Measurements from ENCODE around the gene SV2C.

Gene SV2C

DNA sequence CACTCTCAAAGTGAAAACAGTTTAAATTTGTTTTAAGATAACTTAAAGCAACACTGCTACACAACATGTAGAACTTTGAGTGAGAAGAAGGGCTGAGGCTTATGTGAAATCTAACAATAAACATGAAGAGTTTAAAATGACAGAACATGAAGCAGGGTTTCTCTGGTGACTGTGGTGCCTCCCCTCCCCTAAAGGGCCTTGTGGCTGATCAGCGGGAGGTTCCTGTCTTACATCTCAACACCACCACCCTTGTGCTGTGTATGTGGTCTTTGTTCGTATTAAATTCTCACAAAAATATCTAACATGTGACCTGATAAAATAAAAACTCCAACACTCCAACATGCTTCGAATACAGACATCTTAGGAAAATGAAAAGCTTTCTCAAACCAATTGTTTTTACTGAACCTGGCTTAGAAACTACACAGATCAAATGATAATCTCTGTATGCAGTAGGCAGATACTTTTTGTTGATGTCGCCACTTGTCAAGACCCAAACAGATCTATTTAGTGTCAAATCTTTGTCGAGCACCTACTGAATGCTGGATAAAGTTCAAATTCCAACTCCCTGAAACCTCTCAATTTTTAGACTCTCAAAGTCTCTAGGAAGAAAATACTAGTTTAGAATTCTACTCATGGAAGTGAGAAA is 310.0 kb downstream of the SV2C start:
- Histone ChIP-seq H3K9ac (ENCODE audit: low read length) (no peak overlapping the region), H4K20me1 (ENCODE audit: low read depth, low read length) (no peaks in the 10 kb centered on the region), H3F3A (ENCODE audit: insufficient read depth) (no peaks in the 10 kb centered on the region), H3K27ac (ENCODE audit: low read depth, low read length) (no peak overlapping the region), H3K27me3 (ENCODE audit: low read length) (no peaks in the 10 kb centered on the region), H3K9me2 (replicated peaks; ENCODE audit: insufficient read depth, low read length) (no peaks in the 10 kb centered on the region), H2AFZ (ENCODE audit: low read depth, low read length, severe bottlenecking) (no peak overlapping the region), H3K9me3 (ENCODE audit: insufficient read depth, low read length) (no peaks in the 10 kb centered on the region), H3K79me2 (ENCODE audit: insufficient read depth, low read length) (no peaks in the 10 kb centered on the region), H3K4me2 (ENCODE audit: low read depth, low read length, poor library complexity, severe bottlenecking) (no peak overlapping the region), H3K4me3 (ENCODE audit: insufficient read depth, low read length, poor library complexity, severe bottlenecking) (no peak overlapping the region), H3K36me3 (ENCODE audit: low read length) (no peaks in the 10 kb centered on the region)
- TF ChIP-seq EZH2phosphoT487 (conservative IDR thresholded peaks at IDR 0.05; ENCODE audit: low read length), result no peak
- TF ChIP-seq, protein P1, sequence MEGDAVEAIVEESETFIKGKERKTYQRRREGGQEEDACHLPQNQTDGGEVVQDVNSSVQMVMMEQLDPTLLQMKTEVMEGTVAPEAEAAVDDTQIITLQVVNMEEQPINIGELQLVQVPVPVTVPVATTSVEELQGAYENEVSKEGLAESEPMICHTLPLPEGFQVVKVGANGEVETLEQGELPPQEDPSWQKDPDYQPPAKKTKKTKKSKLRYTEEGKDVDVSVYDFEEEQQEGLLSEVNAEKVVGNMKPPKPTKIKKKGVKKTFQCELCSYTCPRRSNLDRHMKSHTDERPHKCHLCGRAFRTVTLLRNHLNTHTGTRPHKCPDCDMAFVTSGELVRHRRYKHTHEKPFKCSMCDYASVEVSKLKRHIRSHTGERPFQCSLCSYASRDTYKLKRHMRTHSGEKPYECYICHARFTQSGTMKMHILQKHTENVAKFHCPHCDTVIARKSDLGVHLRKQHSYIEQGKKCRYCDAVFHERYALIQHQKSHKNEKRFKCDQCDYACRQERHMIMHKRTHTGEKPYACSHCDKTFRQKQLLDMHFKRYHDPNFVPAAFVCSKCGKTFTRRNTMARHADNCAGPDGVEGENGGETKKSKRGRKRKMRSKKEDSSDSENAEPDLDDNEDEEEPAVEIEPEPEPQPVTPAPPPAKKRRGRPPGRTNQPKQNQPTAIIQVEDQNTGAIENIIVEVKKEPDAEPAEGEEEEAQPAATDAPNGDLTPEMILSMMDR (IDR thresholded peaks at IDR 0.05; ENCODE audit: insufficient read depth, low read length, poor library complexity, severe bottlenecking), result no peak

DNA sequence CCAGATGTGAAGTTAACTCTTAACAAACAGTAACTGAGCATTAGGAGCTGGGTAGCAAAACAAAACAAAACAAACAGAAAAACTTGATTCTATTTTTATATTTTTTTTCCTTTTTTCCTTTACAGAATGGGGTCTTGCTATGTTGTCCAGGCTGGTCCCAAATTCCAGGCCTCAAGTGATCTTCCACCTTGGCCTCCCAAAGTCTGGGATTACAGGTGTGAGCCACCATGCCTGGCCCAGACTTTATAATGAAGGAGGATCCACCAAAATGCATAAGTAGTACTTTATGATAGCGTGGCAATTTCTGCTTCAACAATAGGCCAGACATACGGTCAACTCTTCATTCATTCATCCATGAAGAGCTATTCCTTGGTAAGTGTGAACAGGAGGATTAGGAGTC is 314.0 kb downstream of the SV2C start:
- no peak overlapping the region for H2AFZ ChIP-seq (ENCODE audit: low read depth, low read length, severe bottlenecking)
- H3K9me2 ChIP-seq (replicated peaks; ENCODE audit: insufficient read depth, low read length), result no peaks in the 10 kb centered on the region
- no peak overlapping the region for H3K4me2 ChIP-seq (ENCODE audit: low read depth, low read length, poor library complexity, severe bottlenecking)
- no peak overlapping the region for H3K9ac ChIP-seq (ENCODE audit: low read length)
- H3K4me3 ChIP-seq (ENCODE audit: insufficient read depth, low read length, poor library complexity, severe bottlenecking), result no peak overlapping the region
- no peaks in the 10 kb centered on the region for H3K9me3 ChIP-seq (ENCODE audit: insufficient read depth, low read length)
- no peaks in the 10 kb centered on the region for H3K27me3 ChIP-seq (ENCODE audit: low read length)
- H3K36me3 ChIP-seq (ENCODE audit: low read length), result no peaks in the 10 kb centered on the region
- no peaks in the 10 kb centered on the region for H3F3A ChIP-seq (ENCODE audit: insufficient read depth)
- H3K27ac ChIP-seq (ENCODE audit: low read depth, low read length), result no peak overlapping the region
- no peaks in the 10 kb centered on the region; the same call in 1 of the 2 replicates for H4K20me1 ChIP-seq (ENCODE audit: low read depth, low read length)
- H3K79me2 ChIP-seq (ENCODE audit: insufficient read depth, low read length), result no peaks in the 10 kb centered on the region
- TF ChIP-seq, protein P1 (IDR thresholded peaks at IDR 0.05; ENCODE audit: insufficient read depth, low read length, poor library complexity, severe bottlenecking), result no peak
- TF ChIP-seq EZH2phosphoT487 (conservative IDR thresholded peaks at IDR 0.05; ENCODE audit: low read length), result no peak

DNA sequence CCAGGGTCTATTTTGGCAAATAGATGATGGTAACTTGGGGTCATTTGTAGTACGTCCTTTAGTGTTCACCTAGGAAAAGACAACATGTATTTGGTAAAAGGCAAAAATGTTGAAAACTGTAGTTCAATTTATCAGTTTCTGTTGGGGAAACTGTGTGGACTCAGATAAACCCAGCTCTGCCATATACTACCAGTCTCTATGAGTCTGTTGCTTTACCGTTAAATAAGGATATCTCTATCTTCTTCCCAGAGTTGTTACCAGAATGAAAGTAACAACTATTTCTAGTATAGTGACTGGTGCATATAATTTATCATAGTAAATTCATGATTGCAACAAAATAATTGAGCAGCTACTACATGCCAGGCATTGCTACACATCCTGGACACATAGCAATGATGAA is 316.1 kb downstream of the SV2C start:
- TF ChIP-seq EZH2phosphoT487 (conservative IDR thresholded peaks at IDR 0.05; ENCODE audit: low read length), result no peak
- TF ChIP-seq, protein P1 (IDR thresholded peaks at IDR 0.05; ENCODE audit: insufficient read depth, low read length, poor library complexity, severe bottlenecking), result no peak
- no peaks in the 10 kb centered on the region for H3K79me2 ChIP-seq (ENCODE audit: insufficient read depth, low read length)
- H3F3A ChIP-seq (ENCODE audit: insufficient read depth), result 0 out of 2 replicates have a peak, but pooled peaks cover 5% of the 10 kb centered on the region
- H3K27me3 ChIP-seq (ENCODE audit: low read length), result no peaks in the 10 kb centered on the region
- no peak overlapping the region for H3K9ac ChIP-seq (ENCODE audit: low read length)
- H2AFZ ChIP-seq (ENCODE audit: low read depth, low read length, severe bottlenecking), result no peak overlapping the region
- no peaks in the 10 kb centered on the region for H3K9me3 ChIP-seq (ENCODE audit: insufficient read depth, low read length)
- no peaks in the 10 kb centered on the region for H3K36me3 ChIP-seq (ENCODE audit: low read length)
- H3K9me2 ChIP-seq (replicated peaks; ENCODE audit: insufficient read depth, low read length), result no peaks in the 10 kb centered on the region
- H3K4me3 ChIP-seq (ENCODE audit: insufficient read depth, low read length, poor library complexity, severe bottlenecking), result no peak overlapping the region
- no peak overlapping the region for H3K4me2 ChIP-seq (ENCODE audit: low read depth, low read length, poor library complexity, severe bottlenecking)
- no peaks in the 10 kb centered on the region; the same call in 1 of the 2 replicates for H4K20me1 ChIP-seq (ENCODE audit: low read depth, low read length)
- H3K27ac ChIP-seq (ENCODE audit: low read depth, low read length), result no peak overlapping the region

All from SU-DHL-6 (cell line).